PC-9 (cell line): Measurements from ENCODE around the gene PDLIM7. TPM values are rescaled to one million over a fixed set of nuclear protein-coding genes. Genes with fewer than 3 reads are reported as not detected.

Experiments
- BruUV-seq: library from RNA; stranded (reverse); fragments of 400-500 nt; replicated peaks from 2 replicates; lab custom pipeline; 2021; lab: Mats Ljungman, UMichigan
- CTCF ChIA-PET: fragments of 300-600 bp; sonication (Branson Sonifier 250); formaldehyde crosslinking; loops from one replicate; lab custom pipeline; 2022; ENCODE audit warnings: antibody characterized with exemption; lab: Charles Lee
- POLR2A ChIA-PET: fragments of 300-600 bp; sonication (Branson Sonifier 250); formaldehyde crosslinking; loops from one replicate; lab custom pipeline; 2022; ENCODE audit warnings: antibody characterized with exemption; ENCODE audit not compliant: unreplicated experiment; lab: Charles Lee
- DNase-seq, 2 experiments: peaks; one replicate each; pipeline versions ENCODE4 v3.0.0 to v3.0.0-alpha.2; 2015 to 2022; ENCODE audit warnings: mixed read lengths in 1 of 2
- H2AFZ ChIP-seq: fragments of 200-600 bp; sonication (generic); 2 replicates; pipeline ENCODE4 v1.8.1; 2017; ENCODE audit warnings: antibody characterized with exemption
- H3F3A ChIP-seq: fragments of 200-600 bp; sonication (generic); 2 replicates; pipeline ENCODE4 v1.8.1; 2017; ENCODE audit warnings: antibody characterized with exemption, mild to moderate bottlenecking, low read depth; ENCODE audit not compliant: insufficient read depth
- H3K27ac ChIP-seq: fragments of 200-600 bp; sonication (generic); 2 replicates; pipeline ENCODE4 v1.6.1; 2016; ENCODE audit warnings: mixed run types
- H3K27me3 ChIP-seq: fragments of 200-600 bp; sonication (generic); 2 replicates; pipeline ENCODE4 v1.6.1; 2016; ENCODE audit warnings: low read depth, mixed run types; ENCODE audit not compliant: insufficient read depth
- H3K36me3 ChIP-seq: fragments of 200-600 bp; sonication (generic); 2 replicates; pipeline ENCODE4 v1.6.1; 2016; ENCODE audit warnings: low read depth, mixed run types
- H3K4me1 ChIP-seq: fragments of 200-600 bp; sonication (generic); replicated peaks from 2 replicates; pipeline ENCODE4 v1.6.1; 2016; ENCODE audit warnings: mixed run types; ENCODE audit not compliant: insufficient read depth
- H3K4me2 ChIP-seq: fragments of 200-600 bp; sonication (generic); 2 replicates; pipeline ENCODE4 v1.6.1; 2017; ENCODE audit warnings: mixed run types
- H3K4me3 ChIP-seq: fragments of 200-600 bp; sonication (generic); 2 replicates; pipeline ENCODE4 v1.6.1; 2016; ENCODE audit warnings: mixed run types
- H3K79me2 ChIP-seq: fragments of 200-600 bp; sonication (generic); 2 replicates; pipeline ENCODE4 v1.6.1; 2017; ENCODE audit warnings: low read depth, mixed run types
- H3K9me2 ChIP-seq: fragments of 200-600 bp; sonication (generic); 2 replicates; pipeline ENCODE4 v1.8.1; 2017; ENCODE audit warnings: mild to moderate bottlenecking; ENCODE audit not compliant: insufficient read depth
- H3K9me3 ChIP-seq: fragments of 200-600 bp; sonication (generic); 2 replicates; pipeline ENCODE4 v1.8.1; 2016; ENCODE audit warnings: low read depth; ENCODE audit not compliant: insufficient read depth
- H4K20me1 ChIP-seq: fragments of 200-600 bp; sonication (generic); 2 replicates; pipeline ENCODE4 v1.8.1; 2017; ENCODE audit not compliant: insufficient read depth
- CTCF ChIP-seq: fragments of 200-600 bp; sonication (generic); conservative IDR thresholded peaks from 2 replicates; pipeline ENCODE4 v1.6.1; 2017; ENCODE audit warnings: mixed run types, antibody characterized with exemption, mild to moderate bottlenecking, moderate library complexity
- EZH2 ChIP-seq: fragments of 200-600 bp; sonication (generic); IDR thresholded peaks from 2 replicates; pipeline ENCODE4 v1.8.0; 2017; ENCODE audit warnings: antibody characterized with exemption, low read depth
- intact Hi-C: fragments of 100-400 bp; cut with micrococcal nuclease; formaldehyde crosslinking; loops from one replicate; pipeline ENCODE4 v1.10.0; 2022; ENCODE audit not compliant: unreplicated experiment
- total RNA-seq: library from RNA; stranded (reverse); gene quantifications from 2 replicates; pipeline ENCODE4 v1.2.3, GENCODE V29; 2021

PDLIM7 gene
- total RNA-seq, 1 experiment from 2014 or later, result 167 TPM

GRCh38 chr5:177440211-177440989 lies 57.0 kb downstream of the PDLIM7 start:
- TF ChIP-seq EZH2, result no peak
- no peak for TF ChIP-seq CTCF
- Histone ChIP-seq H3K27me3 (no peaks in the 10 kb centered on the region), H3K36me3 (no peaks in the 10 kb centered on the region; the same call in 1 of the 2 replicates), H3K79me2 (peaks cover 8% of the 10 kb centered on the region), H3F3A (peaks cover 61% of the 10 kb centered on the region), H3K27ac (no peak overlapping the region), H3K4me2 (no peak overlapping the region), H3K4me3 (no peak overlapping the region), H2AFZ (no peak overlapping the region), H4K20me1 (peaks cover 14% of the 10 kb centered on the region), H3K9me3 (no peaks in the 10 kb centered on the region), H3K9me2 (no peaks in the 10 kb centered on the region), H3K4me1 (no peaks in the 10 kb centered on the region)
- no TSS peak for BruUV-seq
- CTCF ChIA-PET, result no interaction called here
- intact Hi-C loops, result no loop called here
- POLR2A ChIA-PET, result no interaction called here
- peak in 1 of 2 experiments; percentile 30 for DNase-seq

GRCh38 chr5:177439518-177440053 lies 57.8 kb downstream of the PDLIM7 start:
- intact Hi-C loops, result no loop called here
- POLR2A ChIA-PET, result no interaction called here

GRCh38 chr5:177438468-177438867 lies 58.9 kb downstream of the PDLIM7 start:
- Histone ChIP-seq H3K4me1 (no peaks in the 10 kb centered on the region), H3F3A (peaks cover 51% of the 10 kb centered on the region), H3K27ac (no peak overlapping the region), H3K4me2 (no peak overlapping the region), H3K4me3 (no peak overlapping the region), H4K20me1 (peaks cover under 1% of the 10 kb centered on the region; the same call in 1 of the 2 replicates), H3K27me3 (no peaks in the 10 kb centered on the region), H3K36me3 (no peaks in the 10 kb centered on the region; the same call in 1 of the 2 replicates), H2AFZ (no peak overlapping the region), H3K9me3 (no peaks in the 10 kb centered on the region), H3K79me2 (no peaks in the 10 kb centered on the region), H3K9me2 (no peaks in the 10 kb centered on the region)
- CTCF ChIA-PET, result interaction anchor here (0.8 kb wide), 1 partner anchor 247 kb away, joined by 3 read pairs; no protein-coding TSS in a partner anchor
- TF ChIP-seq EZH2 (no peak), CTCF (no peak)
- DNase-seq, result no peak
- POLR2A ChIA-PET, result no interaction called here
- intact Hi-C loops, result no loop called here
- no TSS peak for BruUV-seq

More at GRCh38 chr5:177439518-177440053, 57.8 kb downstream of the PDLIM7 start:
- Histone ChIP-seq H3K4me2 (no peak overlapping the region), H4K20me1 (peaks cover 12% of the 10 kb centered on the region), H3K27ac (no peak overlapping the region), H3K9me3 (no peaks in the 10 kb centered on the region), H3F3A (peaks cover 60% of the 10 kb centered on the region), H2AFZ (no peak overlapping the region), H3K9me2 (no peaks in the 10 kb centered on the region), H3K4me3 (no peak overlapping the region), H3K4me1 (no peaks in the 10 kb centered on the region), H3K36me3 (no peaks in the 10 kb centered on the region; the same call in 1 of the 2 replicates), H3K79me2 (no peaks in the 10 kb centered on the region), H3K27me3 (no peaks in the 10 kb centered on the region)
- no TSS peak for BruUV-seq
- TF ChIP-seq EZH2 (no peak), CTCF (no peak)
- DNase-seq, result peak in 1 of 2 experiments; percentile 19
- CTCF ChIA-PET, result no interaction called here
